Mesenchymal stem cell (in vitro differentiated cells and primary cell): ENCODE data around the gene PPIB.
"Not testable (repeated sequence)": the region's sequence is repeated elsewhere in the genome, so short reads cannot be mapped to it uniquely, and the experiment has no call there.

Experiments
- DNase-seq: peaks from one replicate; pipeline ENCODE4 v3.0.0-alpha.2; 2013
- H2AFZ ChIP-seq: one replicate; pipeline ENCODE4 v1.6.1; 2013; ENCODE audit warnings: low read depth, mild to moderate bottlenecking, control low read depth, inconsistent platforms, low read length, moderate library complexity
- H2AK5ac ChIP-seq: 2 replicates; pipeline ENCODE4 v1.6.1; 2013; ENCODE audit warnings: low read length, moderate library complexity, mild to moderate bottlenecking, inconsistent platforms; ENCODE audit not compliant: severe bottlenecking
- H2BK120ac ChIP-seq: one replicate; pipeline ENCODE4 v1.6.1; 2013; ENCODE audit warnings: low read depth, mild to moderate bottlenecking, inconsistent platforms, low read length, moderate library complexity
- H2BK12ac ChIP-seq, 2 experiments: one replicate each; pipeline ENCODE4 v1.6.1; 2013; ENCODE audit warnings: inconsistent platforms in 2 of 2, low read length in 2 of 2, mild to moderate bottlenecking in 2 of 2, moderate library complexity in 2 of 2, control low read depth in 1 of 2
- H2BK15ac ChIP-seq: one replicate; pipeline ENCODE4 v1.6.1; 2013; ENCODE audit warnings: mild to moderate bottlenecking, low read depth, inconsistent platforms; ENCODE audit not compliant: poor library complexity, severe bottlenecking
- H2BK5ac ChIP-seq: 2 replicates; pipeline ENCODE4 v1.6.1; 2013; ENCODE audit warnings: low read depth, mild to moderate bottlenecking, low read length, control low read depth, inconsistent platforms; ENCODE audit not compliant: poor library complexity, severe bottlenecking
- H3K14ac ChIP-seq, 2 experiments: one replicate each; pipeline ENCODE4 v1.6.1; 2013; ENCODE audit warnings: inconsistent platforms in 2 of 2, low read length in 2 of 2, control low read depth in 1 of 2, mild to moderate bottlenecking in 1 of 2, moderate library complexity in 1 of 2
- H3K18ac ChIP-seq, 2 experiments: one replicate each; pipeline ENCODE4 v1.6.1; 2013; ENCODE audit warnings: inconsistent platforms in 2 of 2, low read length in 2 of 2, control low read depth in 1 of 2, low read depth in 1 of 2, mild to moderate bottlenecking in 1 of 2
- H3K23ac ChIP-seq, 2 experiments: one replicate each; pipeline ENCODE4 v1.6.1; 2013; ENCODE audit warnings: inconsistent platforms in 2 of 2, low read length in 2 of 2, mild to moderate bottlenecking in 2 of 2, moderate library complexity in 2 of 2, control low read depth in 1 of 2
- H3K27ac ChIP-seq: 2 replicates; pipeline ENCODE4 v1.5.1; 2013; ENCODE audit warnings: mild to moderate bottlenecking, moderate library complexity, low read length, control low read depth, inconsistent platforms; ENCODE audit not compliant: poor library complexity, severe bottlenecking
- H3K27me3 ChIP-seq, 2 experiments: 2 replicates each; pipeline versions ENCODE4 v1.6.1 to v1.7.0; 2013; ENCODE audit warnings: low read length in 2 of 2, mild to moderate bottlenecking in 2 of 2, moderate library complexity in 2 of 2, control low read depth in 1 of 2, inconsistent platforms in 1 of 2; ENCODE audit not compliant: control insufficient read depth in 1 of 2, insufficient read depth in 1 of 2
- H3K36me3 ChIP-seq, 2 experiments: 2 replicates each; pipeline versions ENCODE4 v1.6.1 to v1.7.0; 2013; ENCODE audit warnings: low read length in 2 of 2, control low read depth in 1 of 2, inconsistent platforms in 1 of 2, low read depth in 1 of 2, mild to moderate bottlenecking in 1 of 2; ENCODE audit not compliant: insufficient read depth in 2 of 2, control insufficient read depth in 1 of 2
- H3K4ac ChIP-seq, 2 experiments: one replicate each; pipeline ENCODE4 v1.6.1; 2013; ENCODE audit warnings: inconsistent platforms in 2 of 2, low read length in 2 of 2, mild to moderate bottlenecking in 2 of 2, moderate library complexity in 2 of 2, control low read depth in 1 of 2, low read depth in 1 of 2
- H3K4me1 ChIP-seq: 2 replicates; pipeline ENCODE4 v1.6.1; 2013; ENCODE audit warnings: low read depth, low read length, control low read depth; ENCODE audit not compliant: control insufficient read depth, insufficient read depth
- H3K4me2 ChIP-seq: 2 replicates; pipeline ENCODE4 v1.6.1; 2013; ENCODE audit warnings: low read length, mild to moderate bottlenecking, inconsistent platforms; ENCODE audit not compliant: poor library complexity, severe bottlenecking
- H3K4me3 ChIP-seq, 2 experiments: 2 replicates each; pipeline versions ENCODE4 v1.5.1 to v1.7.0; 2013; ENCODE audit warnings: low read length in 2 of 2, mild to moderate bottlenecking in 2 of 2, control low read depth in 1 of 2, low read depth in 1 of 2; ENCODE audit not compliant: insufficient read depth in 1 of 2
- H3K79me1 ChIP-seq: replicated peaks from 2 replicates; pipeline ENCODE4 v1.6.1; 2013; ENCODE audit warnings: mild to moderate bottlenecking, control low read depth, low read length, inconsistent platforms; ENCODE audit not compliant: poor library complexity, severe bottlenecking
- H3K9ac ChIP-seq: 2 replicates; pipeline ENCODE4 v1.7.0; 2013; ENCODE audit warnings: mild to moderate bottlenecking, low read length, moderate library complexity
- H3K9me3 ChIP-seq: 2 replicates; pipeline ENCODE4 v1.7.0; 2013; ENCODE audit warnings: mild to moderate bottlenecking, low read length; ENCODE audit not compliant: control insufficient read depth
- H4K8ac ChIP-seq: one replicate; pipeline ENCODE4 v1.6.1; 2013; ENCODE audit warnings: inconsistent platforms, mild to moderate bottlenecking, low read length, moderate library complexity
- H4K91ac ChIP-seq: one replicate; pipeline ENCODE4 v1.6.1; 2013; ENCODE audit warnings: mild to moderate bottlenecking, low read length, inconsistent platforms
- WGBS: methylation state at CpG from one replicate; pipeline ENCODE4 v1.1.7; 2013; ENCODE audit warnings: mixed read lengths; 5-methylcytosine and 5-hydroxymethylcytosine counted together

Gene PPIB

DNA sequence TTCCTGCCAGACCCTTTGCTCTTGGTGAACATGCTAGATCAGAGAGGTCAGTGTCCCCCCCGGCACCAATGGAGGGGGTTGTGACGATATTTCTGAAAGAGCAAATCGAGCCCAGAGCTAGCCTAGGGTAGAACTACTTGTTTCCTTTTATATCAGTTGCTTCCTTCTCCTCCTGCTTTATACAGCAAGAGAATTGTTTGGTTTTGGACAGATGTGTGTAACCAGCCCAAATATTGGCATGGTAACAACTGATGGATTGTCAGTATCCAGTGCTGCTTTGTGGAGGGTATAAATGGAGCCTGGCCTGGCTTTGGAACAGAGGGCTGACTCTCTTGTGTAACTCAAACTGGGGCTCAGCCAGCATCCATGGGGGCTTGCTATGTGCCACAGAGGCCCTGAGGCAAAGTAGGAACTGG lies 39.9 kb downstream of the PPIB start:
- no peak overlapping the region for H4K91ac ChIP-seq
- DNase-seq: no peak
- no peak overlapping the region for H3K18ac ChIP-seq
- peaks cover 28 to 90% of the 10 kb centered on the region in 2 experiments for H3K36me3 ChIP-seq
- H3K27ac ChIP-seq: no peak overlapping the region
- H3K14ac ChIP-seq: no peak overlapping the region
- H2BK15ac ChIP-seq: no peak overlapping the region
- H3K23ac ChIP-seq: no peak overlapping the region
- no peaks in the 10 kb centered on the region for H3K27me3 ChIP-seq
- no peak overlapping the region for H3K4me3 ChIP-seq
- WGBS: 89% methylated on average over 3 of the region's 3 CpGs
- no peak overlapping the region for H4K8ac ChIP-seq
- no peak overlapping the region for H2BK120ac ChIP-seq
- no peak overlapping the region for H2BK5ac ChIP-seq
- no peak overlapping the region for H2AK5ac ChIP-seq
- no peaks in the 10 kb centered on the region for H3K9me3 ChIP-seq
- no peak overlapping the region for H2BK12ac ChIP-seq
- H3K79me1 ChIP-seq: peaks cover 23% of the 10 kb centered on the region
- no peak overlapping the region for H3K4me2 ChIP-seq
- H3K4ac ChIP-seq: no peak overlapping the region
- H2AFZ ChIP-seq: no peak overlapping the region
- H3K4me1 ChIP-seq: no peaks in the 10 kb centered on the region
- no peak overlapping the region for H3K9ac ChIP-seq

DNA sequence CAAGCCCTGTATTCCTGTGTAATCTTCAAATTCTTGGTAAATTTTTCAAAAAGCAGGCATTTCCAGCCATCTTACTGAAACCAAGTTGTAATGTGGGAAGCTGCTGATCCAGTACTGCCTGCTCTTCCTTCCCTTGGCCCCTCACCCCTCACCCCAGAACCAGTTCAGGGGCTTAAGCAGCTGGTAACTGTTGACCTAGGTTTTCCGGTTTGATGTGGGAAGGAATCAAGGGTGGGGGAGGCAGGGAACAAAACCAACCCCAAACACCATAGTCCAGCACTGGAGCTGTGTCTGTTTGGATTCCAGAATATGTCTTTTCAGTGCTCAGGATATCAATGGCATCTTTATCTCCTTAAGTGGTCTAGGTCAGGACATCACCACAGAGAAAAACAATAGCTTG lies 40.4 kb downstream of the PPIB start:
- Histone ChIP-seq H3K23ac (no peak overlapping the region), H3K9ac (no peak overlapping the region), H4K91ac (no peak overlapping the region), H3K4me1 (no peaks in the 10 kb centered on the region), H2BK15ac (no peak overlapping the region), H3K36me3 (peaks cover 28 to 90% of the 10 kb centered on the region in 2 experiments), H3K79me1 (peaks cover 23% of the 10 kb centered on the region), H3K4me3 (no peak overlapping the region), H2AFZ (no peak overlapping the region), H2BK5ac (no peak overlapping the region), H3K4ac (no peak overlapping the region), H2BK12ac (no peak overlapping the region), H2BK120ac (no peak overlapping the region), H3K9me3 (no peaks in the 10 kb centered on the region), H3K18ac (no peak overlapping the region), H3K14ac (no peak overlapping the region), H4K8ac (no peak overlapping the region), H3K27ac (no peak overlapping the region), H3K27me3 (no peaks in the 10 kb centered on the region), H3K4me2 (no peak overlapping the region), H2AK5ac (no peak overlapping the region)
- no CpG with 5 or more reads among the region's 1 CpG for WGBS
- no peak for DNase-seq

DNA sequence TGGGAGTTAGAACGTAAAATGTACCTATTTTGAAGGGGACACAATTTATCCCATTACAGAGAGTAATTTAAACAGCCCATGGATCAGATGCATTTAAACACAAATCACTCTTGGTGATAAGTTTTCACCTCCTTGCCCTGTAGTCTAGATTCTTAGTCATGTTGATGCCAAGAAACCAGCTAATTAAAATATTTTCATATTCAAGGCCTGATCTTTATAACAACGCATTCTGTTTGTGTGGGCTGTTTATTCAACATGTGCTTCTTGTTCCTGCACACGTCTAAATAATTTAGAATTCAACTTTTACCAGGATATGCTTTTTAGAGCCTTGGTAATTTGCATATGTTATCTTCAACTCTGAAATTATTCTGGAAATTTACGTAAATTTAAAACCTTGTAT lies 41.2 kb downstream of the PPIB start:
- H2BK120ac ChIP-seq: no peak overlapping the region
- H3K23ac ChIP-seq: no peak overlapping the region
- no peaks in the 10 kb centered on the region for H3K9me3 ChIP-seq
- no peak overlapping the region for H3K27ac ChIP-seq
- peaks cover 26 to 89% of the 10 kb centered on the region in 2 experiments for H3K36me3 ChIP-seq
- no peak overlapping the region for H2AK5ac ChIP-seq
- H2BK12ac ChIP-seq: no peak overlapping the region
- H3K4me2 ChIP-seq: no peak overlapping the region
- H4K8ac ChIP-seq: no peak overlapping the region
- H3K4me3 ChIP-seq: no peak overlapping the region
- H3K4me1 ChIP-seq: no peaks in the 10 kb centered on the region
- no peak overlapping the region for H3K14ac ChIP-seq
- H4K91ac ChIP-seq: no peak overlapping the region
- H3K27me3 ChIP-seq: no peaks in the 10 kb centered on the region
- H3K9ac ChIP-seq: no peak overlapping the region
- no peak overlapping the region for H2BK15ac ChIP-seq
- no peak overlapping the region for H2AFZ ChIP-seq
- H3K18ac ChIP-seq: no peak overlapping the region
- no peak overlapping the region for H3K4ac ChIP-seq
- H3K79me1 ChIP-seq: peaks cover 25% of the 10 kb centered on the region
- H2BK5ac ChIP-seq: no peak overlapping the region
- WGBS: 94% methylated on average over 2 of the region's 4 CpGs
- DNase-seq: no peak

DNA sequence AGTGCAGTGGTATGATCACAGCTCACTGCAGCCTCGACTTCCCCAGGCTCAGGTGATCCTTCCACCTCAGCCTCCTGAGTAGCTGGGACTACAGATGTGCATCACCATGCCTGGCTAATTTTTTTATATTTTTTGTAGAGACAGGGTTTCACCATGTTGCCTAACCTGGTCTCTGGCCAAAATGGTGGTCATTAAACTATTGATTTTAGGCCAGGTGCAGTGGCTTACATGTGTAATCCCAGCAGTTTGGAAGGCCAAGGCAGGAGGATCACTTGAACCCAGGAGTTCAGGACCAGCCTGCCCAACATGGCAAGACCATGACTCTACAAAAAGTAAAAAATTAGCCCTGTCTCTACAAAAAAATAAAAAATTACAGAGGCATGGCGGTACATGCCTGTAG lies 42.5 kb downstream of the PPIB start:
- H2BK15ac ChIP-seq, H3K4me1 ChIP-seq, H2BK5ac ChIP-seq: not testable (repeated sequence)

More for the DNA sequence above, 42.5 kb downstream of the PPIB start:
- H3K4ac ChIP-seq, H3K27ac ChIP-seq, H2BK120ac ChIP-seq, H3K23ac ChIP-seq, H3K4me3 ChIP-seq, H3K9ac ChIP-seq, H2BK12ac ChIP-seq, DNase-seq, H3K4me2 ChIP-seq, H3K18ac ChIP-seq, H4K8ac ChIP-seq, H2AFZ ChIP-seq, H2AK5ac ChIP-seq, H3K14ac ChIP-seq, H4K91ac ChIP-seq, H3K27me3 ChIP-seq, H3K9me3 ChIP-seq: not testable (repeated sequence)
- Histone ChIP-seq H3K79me1 (peaks cover 32% of the 10 kb centered on the region), H3K36me3 (peaks cover 26 to 93% of the 10 kb centered on the region in 2 experiments)
- WGBS: 100% methylated on average over 2 of the region's 2 CpGs
